Keratinocyte (primary cell): ENCODE results near the gene DCTN5.

Experiments
- CTCF ChIP-seq, 3 experiments: IDR thresholded peaks in 1 of 3; conservative IDR thresholded peaks in 1 of 3; optimal IDR thresholded peaks in 1 of 3; 2 replicates in 2 of 3; 3 replicates in 1 of 3; pipeline versions ENCODE3 to v1.5.1; 2011; ENCODE audit warnings: low read length in 3 of 3, mild to moderate bottlenecking in 3 of 3, moderate library complexity in 2 of 3, control low read depth in 1 of 3, inconsistent platforms in 1 of 3; ENCODE audit not compliant: insufficient read depth in 2 of 3; ENCODE audit errors: extremely low read depth in 1 of 3
- EZH2 ChIP-seq: IDR thresholded peaks from one replicate; pipeline ENCODE4 v1.6.1; 2012; ENCODE audit warnings: inconsistent platforms, mild to moderate bottlenecking, low read length, moderate library complexity

- TF ChIP-seq CTCF (optimal IDR thresholded peaks at IDR 0.05 in 1 of 3, IDR thresholded peaks at IDR 0.05 in 1 of 3, conservative IDR thresholded peaks at IDR 0.05 in 1 of 3; ENCODE audit: extremely low read depth in 1 of 3, insufficient read depth in 2 of 3, low read length in 3 of 3) (no peak), EZH2 (no peak)
Measured at GRCh38 chr16:23709536-23709935, 68.3 kb downstream of the DCTN5 start.
